Upper lobe of right lung (tissue), 1 donor: Measurements from ENCODE around the gene EID2B. TPM values are rescaled to one million over a fixed set of nuclear protein-coding genes. Genes with fewer than 3 reads are reported as not detected.

Source experiments
- ATAC-seq: fragments of 200-7000 bp; cut with Tn5 transposase; one replicate; pipeline ENCODE4 v1.9.1; 2020; ENCODE audit warnings: mild to moderate bottlenecking, moderate library complexity
- DNase-seq: peaks from one replicate; pipeline ENCODE4 v3.0.0-alpha.2; 2020
- H3K27ac ChIP-seq: fragments of 200-600 bp; one replicate; pipeline ENCODE4 v1.8.0; 2022
- H3K27me3 ChIP-seq: fragments of 200-600 bp; one replicate; pipeline ENCODE4 v1.8.0; 2022; ENCODE audit warnings: mild to moderate bottlenecking
- H3K36me3 ChIP-seq: fragments of 200-600 bp; one replicate; pipeline ENCODE4 v1.8.0; 2022
- H3K4me1 ChIP-seq: fragments of 200-600 bp; one replicate; pipeline ENCODE4 v1.8.0; 2022
- H3K4me3 ChIP-seq: fragments of 200-600 bp; one replicate; pipeline ENCODE4 v1.8.0; 2022; ENCODE audit warnings: mild to moderate bottlenecking
- H3K9me3 ChIP-seq: fragments of 200-600 bp; one replicate; pipeline ENCODE4 v1.8.0; 2022
- CTCF ChIP-seq: fragments of 200-600 bp; IDR thresholded peaks from one replicate; pipeline ENCODE4 v1.8.0; 2022; ENCODE audit warnings: antibody characterized with exemption
- intact Hi-C: fragments of 100-400 bp; cut with DNase I; formaldehyde crosslinking; loops from one replicate; pipeline ENCODE4 v1.11.0; 2022
- total RNA-seq: library from RNA; stranded (reverse); fragmentation: NEBNext Ultra II Directional; extraction: Animal tissue kit (Norgen Biotek cat#: 25700); gene quantifications from one replicate; pipeline ENCODE4 v1.2.1, GENCODE V29; 2021
- donor health status: DM: no; HTN: yes; CAD: no; lungs with severe emphysema.

Gene EID2B
- total RNA-seq, 1 donor from 2014 or later: 2.4 TPM

- peaks cover 70% of the 10 kb centered on the region for H3K27me3 ChIP-seq
- intact Hi-C loops: no loop called here
Measured at GRCh38 chr19:39512988-39513387, 19.7 kb downstream of the EID2B start.

GRCh38 chr19:39509233-39509632 lies 23.4 kb downstream of the EID2B start:
- Histone ChIP-seq H3K36me3 (no peaks in the 10 kb centered on the region), H3K27ac (no peak overlapping the region), H3K4me1 (no peaks in the 10 kb centered on the region), H3K4me3 (no peak overlapping the region), H3K27me3 (peaks cover 70% of the 10 kb centered on the region), H3K9me3 (no peaks in the 10 kb centered on the region)
- DNase-seq: no peak
- no peak for ATAC-seq
- intact Hi-C loops: no loop called here
- TF ChIP-seq CTCF: no peak

More at GRCh38 chr19:39512988-39513387, 19.7 kb downstream of the EID2B start:
- no peak overlapping the region for H3K4me3 ChIP-seq
- TF ChIP-seq CTCF: no peak
- peaks cover 14% of the 10 kb centered on the region for H3K4me1 ChIP-seq
- ATAC-seq: no peak
- no peak for DNase-seq
- H3K36me3 ChIP-seq: no peaks in the 10 kb centered on the region
- H3K27ac ChIP-seq: no peak overlapping the region
- H3K9me3 ChIP-seq: no peaks in the 10 kb centered on the region

DNA sequence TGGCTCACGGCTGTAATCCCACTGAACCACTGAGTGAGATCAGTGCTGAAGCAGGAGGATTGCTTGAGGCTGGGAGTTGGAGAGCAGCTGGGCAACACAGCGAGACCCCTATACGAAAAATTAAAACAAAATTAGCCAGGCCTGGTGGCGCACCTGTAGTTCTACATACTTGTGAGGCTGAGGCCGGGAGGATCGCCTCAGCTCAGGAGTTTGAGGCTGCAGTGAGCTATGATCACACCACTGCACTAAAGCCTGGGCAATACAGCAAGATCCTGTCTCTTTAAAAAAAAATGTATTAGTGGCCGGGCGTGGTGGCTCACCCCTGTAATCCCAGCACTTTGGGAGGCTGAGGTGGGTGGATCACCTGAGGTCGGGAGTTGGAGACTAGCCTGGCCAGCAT lies 24.0 kb downstream of the EID2B start:
- Histone ChIP-seq H3K4me3 (no peak overlapping the region), H3K9me3 (no peaks in the 10 kb centered on the region), H3K27me3 (peaks cover 70% of the 10 kb centered on the region), H3K27ac (no peak overlapping the region), H3K36me3 (no peaks in the 10 kb centered on the region), H3K4me1 (no peaks in the 10 kb centered on the region)
- intact Hi-C loops: no loop called here
- DNase-seq (no peak), ATAC-seq (no peak)
- no peak for TF ChIP-seq CTCF

- Histone ChIP-seq H3K27ac (no peak overlapping the region), H3K4me1 (no peaks in the 10 kb centered on the region), H3K36me3 (no peaks in the 10 kb centered on the region), H3K4me3 (no peak overlapping the region), H3K9me3 (no peaks in the 10 kb centered on the region), H3K27me3 (peaks cover 68% of the 10 kb centered on the region)
- ATAC-seq: no peak
- intact Hi-C loops: no loop called here
- no peak for DNase-seq
- TF ChIP-seq CTCF: no peak
Measured at GRCh38 chr19:39507715-39508364, 24.8 kb downstream of the EID2B start.

DNA sequence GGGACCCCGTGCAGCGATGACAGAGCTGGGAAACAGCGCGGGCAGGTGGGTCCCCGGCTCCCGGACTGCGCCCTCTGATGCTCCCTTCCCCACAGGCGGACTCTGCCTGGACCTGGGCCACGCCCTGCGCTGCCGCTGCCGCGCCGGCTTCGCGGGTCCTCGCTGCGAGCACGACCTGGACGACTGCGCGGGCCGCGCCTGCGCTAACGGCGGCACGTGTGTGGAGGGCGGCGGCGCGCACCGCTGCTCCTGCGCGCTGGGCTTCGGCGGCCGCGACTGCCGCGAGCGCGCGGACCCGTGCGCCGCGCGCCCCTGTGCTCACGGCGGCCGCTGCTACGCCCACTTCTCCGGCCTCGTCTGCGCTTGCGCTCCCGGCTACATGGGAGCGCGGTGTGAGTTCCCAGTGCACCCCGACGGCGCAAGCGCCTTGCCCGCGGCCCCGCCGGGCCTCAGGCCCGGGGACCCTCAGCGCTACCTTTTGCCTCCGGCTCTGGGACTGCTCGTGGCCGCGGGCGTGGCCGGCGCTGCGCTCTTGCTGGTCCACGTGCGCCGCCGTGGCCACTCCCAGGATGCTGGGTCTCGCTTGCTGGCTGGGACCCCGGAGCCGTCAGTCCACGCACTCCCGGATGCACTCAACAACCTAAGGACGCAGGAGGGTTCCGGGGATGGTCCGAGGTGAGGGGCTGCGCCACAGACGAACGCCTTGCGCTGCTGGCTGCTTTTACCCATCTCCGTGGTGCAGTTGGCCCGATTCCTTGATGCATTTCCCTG lies 25.5 kb downstream of the EID2B start:
- peak overlapping the region; percentile 40 for H3K4me3 ChIP-seq
- no peaks in the 10 kb centered on the region for H3K36me3 ChIP-seq
- no peaks in the 10 kb centered on the region for H3K9me3 ChIP-seq
- peaks cover 61% of the 10 kb centered on the region for H3K27me3 ChIP-seq
- intact Hi-C loops: no loop called here
- no peak for TF ChIP-seq CTCF
- H3K27ac ChIP-seq: no peak overlapping the region
- H3K4me1 ChIP-seq: no peaks in the 10 kb centered on the region
- ATAC-seq (peak; percentile 62), DNase-seq (no peak)
